ENCODE data around the gene C1orf21. TPM values are rescaled to one million over a fixed set of nuclear protein-coding genes. Genes with fewer than 3 reads are reported as not detected.
"Not testable (repeated sequence)": the region's sequence is repeated elsewhere in the genome, so short reads cannot be mapped to it uniquely, and the experiment has no call there.

Gene C1orf21
- total RNA-seq, 1 donor from 2014 or later, result 16.7 TPM

DNA sequence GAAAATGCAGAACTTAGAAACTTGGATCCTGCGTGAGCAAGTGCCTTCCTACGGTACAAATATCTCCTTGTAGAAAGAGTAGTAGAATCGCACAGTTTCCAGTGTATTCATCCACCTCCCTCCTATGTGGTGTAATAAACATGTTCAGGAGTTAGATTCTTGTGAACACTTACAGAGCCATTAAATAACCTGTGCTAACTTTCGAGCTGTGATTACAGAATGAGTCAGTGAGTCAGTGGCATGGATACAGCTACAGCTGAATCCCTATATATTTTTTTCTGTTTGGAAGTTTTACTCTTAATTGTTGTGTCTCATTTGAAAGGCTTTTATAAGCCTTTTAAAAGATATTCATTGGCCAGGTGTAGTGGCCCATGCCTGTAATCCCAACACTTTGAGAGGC lies 219.1 kb downstream of the C1orf21 start:
- Histone ChIP-seq H3K9ac (ENCODE audit: low read depth in 1 of 3, low read length in 3 of 3) (no peak overlapping the region), H3K27ac (ENCODE audit: low read depth, low read length) (no peak overlapping the region), H3K27me3 (ENCODE audit: control insufficient read depth in 3 of 3, insufficient read depth in 3 of 3, low read length in 3 of 3) (no peaks in the 10 kb centered on the region)

GRCh38 chr1:184606786-184607185 lies 220.0 kb downstream of the C1orf21 start:
- Histone ChIP-seq H3K4me1 (ENCODE audit: control insufficient read depth in 3 of 3, insufficient read depth in 3 of 3, low read length in 3 of 3) (peaks cover 4 to 14% (median 4%) of the 10 kb centered on the region in 3 donors), H3K36me3 (ENCODE audit: control insufficient read depth in 3 of 3, insufficient read depth in 3 of 3, low read length in 3 of 3) (peaks cover 0 to 3% (median 3%) of the 10 kb centered on the region in 3 donors), H3K27ac (ENCODE audit: low read depth, low read length) (no peak overlapping the region), H3K27me3 (ENCODE audit: control insufficient read depth in 3 of 3, insufficient read depth in 3 of 3, low read length in 3 of 3) (no peaks in the 10 kb centered on the region), H3K4me3 (ENCODE audit: low read length in 3 of 3) (no peak overlapping the region), H3K9me3 (ENCODE audit: control insufficient read depth in 3 of 3, low read length in 3 of 3) (no peaks in the 10 kb centered on the region), H3K9ac (ENCODE audit: low read depth in 1 of 3, low read length in 3 of 3) (no peak overlapping the region)

More for the DNA sequence above, 219.1 kb downstream of the C1orf21 start:
- Histone ChIP-seq H3K9me3 (ENCODE audit: control insufficient read depth in 3 of 3, low read length in 3 of 3) (no peaks in the 10 kb centered on the region), H3K36me3 (ENCODE audit: control insufficient read depth in 3 of 3, insufficient read depth in 3 of 3, low read length in 3 of 3) (peaks cover 0 to 3% (median 3%) of the 10 kb centered on the region in 3 donors), H3K4me1 (ENCODE audit: control insufficient read depth in 3 of 3, insufficient read depth in 3 of 3, low read length in 3 of 3) (peaks cover 0 to 8% (median 0%) of the 10 kb centered on the region in 3 donors), H3K4me3 (ENCODE audit: low read length in 3 of 3) (no peak overlapping the region)

DNA sequence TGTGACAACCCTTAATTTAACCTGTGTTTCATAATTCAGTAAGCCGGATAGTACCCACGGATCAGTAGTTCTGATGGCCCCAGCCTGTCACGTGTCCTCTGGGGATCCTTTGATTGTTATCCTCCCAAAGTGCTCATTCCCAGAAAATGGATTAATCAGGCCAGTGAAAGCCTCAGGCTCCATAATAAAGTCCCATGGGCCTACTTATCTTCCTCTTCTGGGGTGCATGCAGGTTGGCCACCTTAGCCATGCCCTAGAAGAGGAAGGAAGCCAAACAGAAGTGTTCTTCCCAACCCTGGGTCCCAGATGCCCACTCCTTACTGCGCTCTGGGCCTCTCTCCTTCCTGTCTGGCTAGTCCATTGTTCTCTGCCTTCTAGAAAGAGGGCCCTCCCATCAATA lies 221.8 kb downstream of the C1orf21 start:
- no peak overlapping the region for H3K4me3 ChIP-seq (ENCODE audit: low read length in 3 of 3)
- H3K9ac ChIP-seq (ENCODE audit: low read depth in 1 of 3, low read length in 3 of 3), result no peak overlapping the region
- peaks cover 4 to 14% (median 7%) of the 10 kb centered on the region in 3 donors for H3K4me1 ChIP-seq (ENCODE audit: control insufficient read depth in 3 of 3, insufficient read depth in 3 of 3, low read length in 3 of 3)
- H3K36me3 ChIP-seq (ENCODE audit: control insufficient read depth in 3 of 3, insufficient read depth in 3 of 3, low read length in 3 of 3), result peaks cover 0 to 3% (median 0%) of the 10 kb centered on the region in 3 donors
- no peak overlapping the region for H3K27ac ChIP-seq (ENCODE audit: low read depth, low read length)
- no peaks in the 10 kb centered on the region for H3K9me3 ChIP-seq (ENCODE audit: control insufficient read depth in 3 of 3, low read length in 3 of 3)
- no peaks in the 10 kb centered on the region for H3K27me3 ChIP-seq (ENCODE audit: control insufficient read depth in 3 of 3, insufficient read depth in 3 of 3, low read length in 3 of 3)

DNA sequence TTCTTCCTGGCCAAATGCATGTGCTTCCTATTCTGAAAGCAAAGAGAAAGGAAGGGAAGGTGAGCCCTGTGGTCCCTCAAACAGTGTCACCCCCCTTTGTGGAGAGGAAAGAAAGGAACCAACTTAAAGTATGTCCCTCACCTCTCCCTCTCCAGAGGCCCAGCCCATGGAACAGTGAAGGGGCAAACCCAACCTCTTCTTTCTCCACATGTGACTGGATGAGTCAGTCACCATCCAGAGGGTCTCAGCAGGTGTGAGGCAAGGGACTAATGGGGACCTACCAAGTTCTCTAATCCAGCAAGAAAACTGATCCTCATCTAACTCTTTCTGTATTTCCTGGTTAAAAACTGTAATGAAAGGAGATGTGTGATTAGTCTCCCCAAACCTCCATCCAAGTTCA lies 222.2 kb downstream of the C1orf21 start:
- H3K36me3 ChIP-seq (ENCODE audit: control insufficient read depth in 3 of 3, insufficient read depth in 3 of 3, low read length in 3 of 3), result peaks cover 0 to 3% (median 0%) of the 10 kb centered on the region in 3 donors
- no peaks in the 10 kb centered on the region for H3K9me3 ChIP-seq (ENCODE audit: control insufficient read depth in 3 of 3, low read length in 3 of 3)
- H3K27ac ChIP-seq (ENCODE audit: low read depth, low read length), result no peak overlapping the region
- no peak overlapping the region for H3K9ac ChIP-seq (ENCODE audit: low read depth in 1 of 3, low read length in 3 of 3)
- no peaks in the 10 kb centered on the region for H3K27me3 ChIP-seq (ENCODE audit: control insufficient read depth in 3 of 3, insufficient read depth in 3 of 3, low read length in 3 of 3)
- peaks cover 4 to 14% (median 8%) of the 10 kb centered on the region in 3 donors for H3K4me1 ChIP-seq (ENCODE audit: control insufficient read depth in 3 of 3, insufficient read depth in 3 of 3, low read length in 3 of 3)
- H3K4me3 ChIP-seq (ENCODE audit: low read length in 3 of 3), result no peak overlapping the region

DNA sequence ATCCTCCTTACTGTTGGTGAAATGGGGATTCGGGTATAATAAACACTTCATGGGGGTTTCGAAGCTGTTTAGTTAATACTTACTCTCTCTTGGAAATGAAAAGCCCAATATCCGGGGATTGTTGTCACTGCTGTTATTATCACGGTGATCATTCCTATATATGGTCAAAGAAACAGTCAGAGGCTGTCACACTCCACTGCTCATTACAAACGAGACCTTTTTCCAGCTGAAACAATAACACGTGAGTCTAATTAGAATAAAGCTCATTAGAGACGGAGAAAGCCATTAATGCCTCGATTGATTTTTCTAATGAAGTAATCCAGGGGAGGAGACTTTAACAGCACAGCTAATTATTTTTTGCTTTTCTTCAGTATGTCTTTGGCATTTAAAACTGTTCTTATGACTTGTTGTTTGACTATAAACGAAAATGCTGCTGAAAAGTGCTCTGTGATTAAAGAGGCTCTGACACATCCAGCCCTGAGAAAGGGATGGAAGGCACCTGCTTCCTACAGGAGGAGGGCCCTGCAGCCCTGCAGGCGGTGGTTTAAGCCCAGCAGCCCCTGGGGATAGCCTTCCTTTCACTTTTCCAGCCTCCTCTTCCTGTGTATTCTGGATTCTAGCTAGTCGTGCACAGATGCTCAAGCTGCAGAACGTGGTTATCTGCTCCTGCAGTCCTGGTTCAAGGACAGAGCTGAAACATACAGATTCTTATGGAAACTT lies 224.2 kb downstream of the C1orf21 start:
- H3K27ac ChIP-seq (ENCODE audit: low read depth, low read length), result no peak overlapping the region
- H3K36me3 ChIP-seq (ENCODE audit: control insufficient read depth in 3 of 3, insufficient read depth in 3 of 3, low read length in 3 of 3), result no peaks in the 10 kb centered on the region
- H3K4me1 ChIP-seq (ENCODE audit: control insufficient read depth in 3 of 3, insufficient read depth in 3 of 3, low read length in 3 of 3), result peaks cover 4 to 12% (median 8%) of the 10 kb centered on the region in 3 donors
- peak overlapping the region in 1 of 3 donors; percentile 35 for H3K4me3 ChIP-seq (ENCODE audit: low read length in 3 of 3)
- H3K27me3 ChIP-seq (ENCODE audit: control insufficient read depth in 3 of 3, insufficient read depth in 3 of 3, low read length in 3 of 3), result no peaks in the 10 kb centered on the region
- H3K9ac ChIP-seq (ENCODE audit: low read depth in 1 of 3, low read length in 3 of 3), result no peak overlapping the region
- no peaks in the 10 kb centered on the region for H3K9me3 ChIP-seq (ENCODE audit: control insufficient read depth in 3 of 3, low read length in 3 of 3)

DNA sequence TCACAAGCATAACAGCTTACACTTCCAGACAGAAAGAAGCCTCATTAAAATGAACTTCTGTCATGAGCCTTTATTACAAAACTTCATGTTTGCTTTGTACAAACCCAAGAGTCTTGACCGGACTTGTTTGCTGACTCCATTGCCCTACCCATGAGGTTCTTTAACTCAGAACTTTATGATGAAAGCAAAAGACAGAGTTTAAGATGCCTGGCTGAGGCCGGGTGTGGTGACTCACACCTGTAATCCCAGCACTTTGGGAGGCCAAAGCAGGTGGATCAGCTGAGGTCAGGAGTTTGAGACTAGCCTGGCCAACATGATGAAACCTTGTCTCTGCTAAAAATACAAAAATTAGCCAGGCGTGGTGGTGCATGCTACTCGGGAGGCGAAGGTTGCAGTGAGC lies 225.4 kb downstream of the C1orf21 start:
- H3K4me3 ChIP-seq (ENCODE audit: low read length in 3 of 3); H3K36me3 ChIP-seq (ENCODE audit: control insufficient read depth in 3 of 3, insufficient read depth in 3 of 3, low read length in 3 of 3); H3K9ac ChIP-seq (ENCODE audit: low read depth in 1 of 3, low read length in 3 of 3); H3K27me3 ChIP-seq (ENCODE audit: control insufficient read depth in 3 of 3, insufficient read depth in 3 of 3, low read length in 3 of 3); H3K9me3 ChIP-seq (ENCODE audit: control insufficient read depth in 3 of 3, low read length in 3 of 3); H3K27ac ChIP-seq (ENCODE audit: low read depth, low read length): not testable (repeated sequence)
- peaks cover 4 to 12% (median 8%) of the 10 kb centered on the region in 3 donors for H3K4me1 ChIP-seq (ENCODE audit: control insufficient read depth in 3 of 3, insufficient read depth in 3 of 3, low read length in 3 of 3)

GRCh38 chr1:184614667-184615066 lies 227.8 kb downstream of the C1orf21 start:
- H3K9me3 ChIP-seq (ENCODE audit: control insufficient read depth in 3 of 3, low read length in 3 of 3), result no peaks in the 10 kb centered on the region
- H3K4me1 ChIP-seq (ENCODE audit: control insufficient read depth in 3 of 3, insufficient read depth in 3 of 3, low read length in 3 of 3), result peaks cover 4 to 8% (median 6%) of the 10 kb centered on the region in 3 donors
- no peak overlapping the region for H3K4me3 ChIP-seq (ENCODE audit: low read length in 3 of 3)
- H3K27me3 ChIP-seq (ENCODE audit: control insufficient read depth in 3 of 3, insufficient read depth in 3 of 3, low read length in 3 of 3), result no peaks in the 10 kb centered on the region
- H3K9ac ChIP-seq (ENCODE audit: low read depth in 1 of 3, low read length in 3 of 3), result no peak overlapping the region
- peaks cover 0 to 5% (median under 1%) of the 10 kb centered on the region in 3 donors for H3K36me3 ChIP-seq (ENCODE audit: control insufficient read depth in 3 of 3, insufficient read depth in 3 of 3, low read length in 3 of 3)
- H3K27ac ChIP-seq (ENCODE audit: low read depth, low read length), result no peak overlapping the region

- peaks cover 0 to 6% (median 4%) of the 10 kb centered on the region in 3 donors for H3K36me3 ChIP-seq (ENCODE audit: control insufficient read depth in 3 of 3, insufficient read depth in 3 of 3, low read length in 3 of 3)
- H3K4me1 ChIP-seq (ENCODE audit: control insufficient read depth in 3 of 3, insufficient read depth in 3 of 3, low read length in 3 of 3), result peaks cover 4 to 9% (median 9%) of the 10 kb centered on the region in 3 donors
- no peak overlapping the region for H3K27ac ChIP-seq (ENCODE audit: low read depth, low read length)
These were observed 228.5 kb downstream of the C1orf21 start for GRCh38 chr1:184615301-184615700.

DNA sequence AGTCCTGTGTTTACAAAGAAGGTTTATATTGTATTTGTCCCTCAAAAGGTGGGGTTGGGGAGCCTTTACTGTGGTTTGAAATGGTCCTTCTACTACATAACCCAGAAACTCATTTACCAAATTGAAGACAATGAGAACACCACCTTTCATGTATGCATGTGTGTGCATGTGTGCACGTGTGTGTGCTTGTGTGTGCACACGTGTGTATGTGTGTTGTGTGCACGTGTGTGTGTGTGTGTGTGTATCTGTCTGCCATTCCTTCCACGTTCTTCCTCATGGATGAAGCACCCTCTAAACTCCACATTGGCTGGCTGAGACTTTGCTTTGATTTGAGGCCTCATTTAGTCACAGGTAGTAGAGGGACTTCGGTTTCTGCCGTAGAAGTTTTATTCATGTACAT lies 229.7 kb downstream of the C1orf21 start:
- Histone ChIP-seq H3K27me3 (ENCODE audit: control insufficient read depth in 3 of 3, insufficient read depth in 3 of 3, low read length in 3 of 3) (no peaks in the 10 kb centered on the region), H3K4me1 (ENCODE audit: control insufficient read depth in 3 of 3, insufficient read depth in 3 of 3, low read length in 3 of 3) (peaks cover 8 to 15% (median 15%) of the 10 kb centered on the region in 3 donors), H3K9me3 (ENCODE audit: control insufficient read depth in 3 of 3, low read length in 3 of 3) (no peaks in the 10 kb centered on the region), H3K27ac (ENCODE audit: low read depth, low read length) (no peak overlapping the region), H3K36me3 (ENCODE audit: control insufficient read depth in 3 of 3, insufficient read depth in 3 of 3, low read length in 3 of 3) (peaks cover 0 to 6% (median 4%) of the 10 kb centered on the region in 3 donors), H3K9ac (ENCODE audit: low read depth in 1 of 3, low read length in 3 of 3) (no peak overlapping the region), H3K4me3 (ENCODE audit: low read length in 3 of 3) (no peak overlapping the region)

More at GRCh38 chr1:184615301-184615700, 228.5 kb downstream of the C1orf21 start:
- H3K9me3 ChIP-seq (ENCODE audit: control insufficient read depth in 3 of 3, low read length in 3 of 3), result no peaks in the 10 kb centered on the region
- H3K4me3 ChIP-seq (ENCODE audit: low read length in 3 of 3), result no peak overlapping the region
- no peak overlapping the region for H3K9ac ChIP-seq (ENCODE audit: low read depth in 1 of 3, low read length in 3 of 3)
- no peaks in the 10 kb centered on the region for H3K27me3 ChIP-seq (ENCODE audit: control insufficient read depth in 3 of 3, insufficient read depth in 3 of 3, low read length in 3 of 3)

DNA sequence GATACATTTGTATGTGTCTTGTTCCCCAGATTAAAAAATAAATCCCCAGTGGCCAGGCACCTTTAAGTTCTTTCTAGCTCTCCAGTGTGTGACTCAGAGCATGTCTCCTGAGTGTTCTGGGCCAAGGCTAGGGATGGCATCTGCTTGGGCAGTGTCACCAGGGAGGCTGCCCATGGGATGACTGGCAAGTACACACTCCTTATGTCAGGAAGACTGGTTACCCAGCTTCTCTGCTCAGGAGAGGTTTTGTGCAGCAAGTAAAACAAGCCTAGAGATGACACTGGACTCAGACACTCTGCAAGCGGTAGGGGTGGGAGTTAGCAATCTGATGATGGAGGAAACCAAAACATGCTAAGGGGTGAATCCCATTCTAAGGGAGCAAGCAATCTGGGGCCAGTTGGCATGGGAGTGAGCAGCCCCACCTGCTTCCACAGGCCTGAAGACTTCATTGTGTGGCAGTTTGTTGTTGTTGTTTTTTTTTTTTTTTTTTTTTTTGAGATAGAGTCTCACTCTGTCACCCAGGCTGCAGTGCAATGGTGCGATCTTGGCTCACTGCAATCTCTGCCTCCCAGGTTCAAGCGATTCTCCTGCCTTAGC lies 230.7 kb downstream of the C1orf21 start:
- H3K27ac ChIP-seq (ENCODE audit: low read depth, low read length), result no peak overlapping the region
- H3K36me3 ChIP-seq (ENCODE audit: control insufficient read depth in 3 of 3, insufficient read depth in 3 of 3, low read length in 3 of 3), result peaks cover 0 to 6% (median 4%) of the 10 kb centered on the region in 3 donors
- peaks cover 19 to 25% (median 25%) of the 10 kb centered on the region in 3 donors for H3K4me1 ChIP-seq (ENCODE audit: control insufficient read depth in 3 of 3, insufficient read depth in 3 of 3, low read length in 3 of 3)
- H3K4me3 ChIP-seq (ENCODE audit: low read length in 3 of 3), result no peak overlapping the region
- H3K27me3 ChIP-seq (ENCODE audit: control insufficient read depth in 3 of 3, insufficient read depth in 3 of 3, low read length in 3 of 3), result no peaks in the 10 kb centered on the region
- H3K9ac ChIP-seq (ENCODE audit: low read depth in 1 of 3, low read length in 3 of 3), result no peak overlapping the region
- H3K9me3 ChIP-seq (ENCODE audit: control insufficient read depth in 3 of 3, low read length in 3 of 3), result no peaks in the 10 kb centered on the region
